ENCODE results near the gene MPP2. TPM values are rescaled to one million over a fixed set of nuclear protein-coding genes. Genes with fewer than 3 reads are reported as not detected.
"Not testable (repeated sequence)": the region's sequence is repeated elsewhere in the genome, so short reads cannot be mapped to it uniquely, and the experiment has no call there.

MPP2 gene
- total and polyA plus RNA-seq, 2 donors (not counting 3 experiments of a cell fraction or from before 2014, with no cell fraction given): 1.4 to 1.6 TPM

GRCh38 chr17:43842975-43843325, 64.4 kb downstream of the MPP2 start:
- Histone ChIP-seq H3K36me3 (ENCODE audit: control insufficient read depth in 2 of 2, extremely low read depth in 1 of 2, insufficient read depth in 2 of 2, low read length in 2 of 2) (no peaks in the 10 kb centered on the region), H3K79me2 (ENCODE audit: control insufficient read depth, insufficient read depth, low read length) (no peaks in the 10 kb centered on the region), H3K9me1 (replicated peaks; ENCODE audit: control insufficient read depth, extremely low read depth, insufficient read depth, low read length) (no peaks in the 10 kb centered on the region), H3K27me3 (ENCODE audit: control insufficient read depth in 2 of 2, insufficient read depth in 2 of 2, low read length in 2 of 2) (peaks cover 0 to 2% of the 10 kb centered on the region in 2 experiments), H4K20me1 (replicated peaks; ENCODE audit: control insufficient read depth, extremely low read depth, insufficient read depth, low read length) (no peaks in the 10 kb centered on the region), H3K9me3 (replicated peaks; ENCODE audit: control insufficient read depth, insufficient read depth, low read length) (no peaks in the 10 kb centered on the region), H3K4me2 (ENCODE audit: insufficient read depth, low read length) (no peak overlapping the region), H3K4me3 (replicated peaks in 1 of 3; ENCODE audit: insufficient read depth in 1 of 3, low read depth in 1 of 3, low read length in 3 of 3) (no peak overlapping the region), H2AFZ (ENCODE audit: low read depth, low read length) (no peak overlapping the region), H3K27ac (ENCODE audit: insufficient read depth, low read depth, low read length) (no peak overlapping the region), H3K4me1 (ENCODE audit: control insufficient read depth, extremely low read depth, insufficient read depth, low read length) (no peaks in the 10 kb centered on the region), H3K9ac (replicated peaks; ENCODE audit: extremely low read depth, insufficient read depth, low read length) (no peak overlapping the region)
- FAIRE-seq: no peak
- ChIA-PET POLR2A (no interaction called here), CTCF (interaction anchor here (1.0 kb wide), 1 partner anchor 53 kb away, joined by 5 read pairs; no protein-coding TSS in a partner anchor)
- TF ChIP-seq MAX (IDR thresholded peaks at IDR 0.05; ENCODE audit: insufficient read depth, insufficient read length): no peak
- TF ChIP-seq MYC (IDR thresholded peaks at IDR 0.05; ENCODE audit: low read depth, low read length): no peak
- TF ChIP-seq FOS (IDR thresholded peaks at IDR 0.05; ENCODE audit: borderline replicate concordance, insufficient read depth, low read length): no peak
- no peak for TF ChIP-seq GATA2 (IDR thresholded peaks at IDR 0.05; ENCODE audit: insufficient read depth, insufficient read length, low read depth, low read length)
- no peak for TF ChIP-seq POLR2AphosphoS5 (IDR thresholded peaks at IDR 0.05; ENCODE audit: insufficient read depth, low read depth, low read length)
- TF ChIP-seq JUN (IDR thresholded peaks at IDR 0.05; ENCODE audit: borderline replicate concordance, insufficient read depth, insufficient read length, low read depth): no peak
- TF ChIP-seq, protein P1, sequence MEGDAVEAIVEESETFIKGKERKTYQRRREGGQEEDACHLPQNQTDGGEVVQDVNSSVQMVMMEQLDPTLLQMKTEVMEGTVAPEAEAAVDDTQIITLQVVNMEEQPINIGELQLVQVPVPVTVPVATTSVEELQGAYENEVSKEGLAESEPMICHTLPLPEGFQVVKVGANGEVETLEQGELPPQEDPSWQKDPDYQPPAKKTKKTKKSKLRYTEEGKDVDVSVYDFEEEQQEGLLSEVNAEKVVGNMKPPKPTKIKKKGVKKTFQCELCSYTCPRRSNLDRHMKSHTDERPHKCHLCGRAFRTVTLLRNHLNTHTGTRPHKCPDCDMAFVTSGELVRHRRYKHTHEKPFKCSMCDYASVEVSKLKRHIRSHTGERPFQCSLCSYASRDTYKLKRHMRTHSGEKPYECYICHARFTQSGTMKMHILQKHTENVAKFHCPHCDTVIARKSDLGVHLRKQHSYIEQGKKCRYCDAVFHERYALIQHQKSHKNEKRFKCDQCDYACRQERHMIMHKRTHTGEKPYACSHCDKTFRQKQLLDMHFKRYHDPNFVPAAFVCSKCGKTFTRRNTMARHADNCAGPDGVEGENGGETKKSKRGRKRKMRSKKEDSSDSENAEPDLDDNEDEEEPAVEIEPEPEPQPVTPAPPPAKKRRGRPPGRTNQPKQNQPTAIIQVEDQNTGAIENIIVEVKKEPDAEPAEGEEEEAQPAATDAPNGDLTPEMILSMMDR (IDR thresholded peaks at IDR 0.05; ENCODE audit: extremely low read depth in 1 of 2, insufficient read depth in 1 of 2, low read depth in 1 of 2, low read length in 2 of 2): no peak
- TF ChIP-seq POLR2A (IDR thresholded peaks at IDR 0.05; ENCODE audit: low read depth, low read length): no peak
- no peak for TF ChIP-seq EZH2 (IDR thresholded peaks at IDR 0.05; ENCODE audit: borderline replicate concordance, low read depth, low read length, severe bottlenecking)
- no peak for DNase-seq (ENCODE audit: low read depth, low spot score)
- dilution Hi-C loops (cut with MboI; ENCODE audit: extremely low pct_ligation_motif_present, low sequenced_read_pairs): no loop called here
- intact Hi-C loops (cut with micrococcal nuclease): no loop called here
- no TSS peak for BruUV-seq (replicated peaks)

DNA sequence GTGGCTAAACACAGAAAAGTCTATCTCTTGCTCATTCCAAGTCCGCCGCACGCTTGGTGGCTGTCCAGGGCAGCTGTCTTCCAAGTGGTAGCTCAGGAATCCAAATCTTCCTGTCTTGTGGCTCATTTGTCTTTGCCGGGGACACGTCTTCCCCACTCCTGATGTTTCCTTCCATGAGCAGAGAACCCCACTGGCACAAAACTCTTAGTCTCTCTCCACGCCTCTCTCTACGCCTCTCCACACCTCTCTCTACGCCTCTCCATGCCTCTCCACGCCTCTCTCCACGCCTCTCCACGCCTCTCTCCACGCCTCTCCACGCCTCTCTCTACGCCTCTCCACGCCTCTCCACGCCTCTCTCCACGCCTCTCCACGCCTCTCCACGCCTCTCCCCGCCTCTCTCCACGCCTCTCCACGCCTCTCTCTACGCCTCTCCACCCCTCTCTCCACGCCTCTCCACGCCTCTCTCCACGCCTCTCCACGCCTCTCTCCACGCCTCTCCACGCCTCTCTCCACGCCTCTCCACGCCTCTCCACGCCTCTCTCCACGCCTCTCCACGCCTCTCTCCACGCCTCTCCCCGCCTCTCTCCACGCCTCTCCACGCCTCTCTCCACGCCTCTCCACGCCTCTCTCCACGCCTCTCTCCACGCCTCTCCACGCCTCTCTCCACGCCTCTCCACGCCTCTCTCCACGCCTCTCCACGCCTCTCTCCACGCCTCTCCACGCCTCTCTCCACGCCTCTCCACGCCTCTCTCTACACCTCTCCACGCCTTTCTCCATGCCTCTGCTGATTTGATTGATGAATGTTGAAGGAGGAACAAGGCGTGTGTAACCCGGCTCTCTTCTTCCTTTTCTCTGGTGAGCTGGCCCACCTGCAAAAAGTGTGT, 65.0 kb downstream of the MPP2 start:
- intact Hi-C loops (cut with micrococcal nuclease): not testable (repeated sequence)

More for the DNA sequence above, 65.0 kb downstream of the MPP2 start:
- FAIRE-seq; H3K4me1 ChIP-seq (ENCODE audit: control insufficient read depth, extremely low read depth, insufficient read depth, low read length); H3K27ac ChIP-seq (ENCODE audit: insufficient read depth, low read depth, low read length); DNase-seq (ENCODE audit: low read depth, low spot score); BruUV-seq (replicated peaks); H3K4me2 ChIP-seq (ENCODE audit: insufficient read depth, low read length); H3K79me2 ChIP-seq (ENCODE audit: control insufficient read depth, insufficient read depth, low read length); H3K27me3 ChIP-seq (ENCODE audit: control insufficient read depth in 2 of 2, insufficient read depth in 2 of 2, low read length in 2 of 2); H3K36me3 ChIP-seq (ENCODE audit: control insufficient read depth in 2 of 2, extremely low read depth in 1 of 2, insufficient read depth in 2 of 2, low read length in 2 of 2); H2AFZ ChIP-seq (ENCODE audit: low read depth, low read length); H4K20me1 ChIP-seq (replicated peaks; ENCODE audit: control insufficient read depth, extremely low read depth, insufficient read depth, low read length); dilution Hi-C loops (cut with MboI; ENCODE audit: extremely low pct_ligation_motif_present, low sequenced_read_pairs); H3K9me1 ChIP-seq (replicated peaks; ENCODE audit: control insufficient read depth, extremely low read depth, insufficient read depth, low read length); H3K9me3 ChIP-seq (replicated peaks; ENCODE audit: control insufficient read depth, insufficient read depth, low read length); H3K4me3 ChIP-seq (replicated peaks in 1 of 3; ENCODE audit: insufficient read depth in 1 of 3, low read depth in 1 of 3, low read length in 3 of 3); H3K9ac ChIP-seq (replicated peaks; ENCODE audit: extremely low read depth, insufficient read depth, low read length): not testable (repeated sequence)
- ChIA-PET POLR2A (interaction anchor here (0.6 kb wide), 1 partner anchor 45 kb away, joined by 7 read pairs; no protein-coding TSS in a partner anchor), CTCF (interaction anchor here (1.0 to 1.7 kb wide), 3 partner anchors 52 to 87 kb away, joined by 5 to 12 read pairs (median 5); no protein-coding TSS in a partner anchor)
